ENCODE results near the gene LRRK1.
A peak's percentile ranks its signal among the peaks of the same experiment; 100 is the strongest.

LRRK1 gene

GRCh38 chr15:100966997-100967396, 47.8 kb downstream of the LRRK1 start:
- Histone ChIP-seq H3K4me1 (ENCODE audit: control insufficient read depth in 1 of 2, insufficient read depth in 2 of 2, low read length in 2 of 2) (no peaks in the 10 kb centered on the region), H3K14ac (ENCODE audit: low read length) (no peak overlapping the region), H4K12ac (ENCODE audit: low read depth, low read length) (no peak overlapping the region), H4K8ac (ENCODE audit: low read depth, low read length) (no peak overlapping the region), H3K27me3 (ENCODE audit: insufficient read depth, low read length) (no peaks in the 10 kb centered on the region), H3K79me1 (ENCODE audit: low read length) (no peaks in the 10 kb centered on the region), H4K91ac (ENCODE audit: low read depth, low read length) (no peak overlapping the region), H3K9me3 (ENCODE audit: insufficient read depth, low read depth, low read length) (no peaks in the 10 kb centered on the region), H3K79me2 (ENCODE audit: control insufficient read depth, insufficient read depth, low read length, poor library complexity) (no peaks in the 10 kb centered on the region), H2AFZ (ENCODE audit: insufficient read depth, low read length, poor library complexity) (no peak overlapping the region), H3K27ac (ENCODE audit: low read depth, low read length) (no peak overlapping the region), H3K4ac (ENCODE audit: low read depth, low read length) (no peak overlapping the region), H2BK12ac (ENCODE audit: low read length) (no peak overlapping the region), H2BK5ac (ENCODE audit: low read depth, low read length, poor library complexity) (no peak overlapping the region), H3K4me2 (ENCODE audit: low read length) (no peak overlapping the region), H2AK5ac (ENCODE audit: low read length) (no peak overlapping the region), H2BK120ac (ENCODE audit: insufficient read depth, low read length, poor library complexity) (no peak overlapping the region), H3K18ac (ENCODE audit: low read length) (no peak overlapping the region), H3K9ac (ENCODE audit: low read length) (no peak overlapping the region), H3K4me3 (ENCODE audit: low read depth, low read length) (no peak overlapping the region), H3K36me3 (ENCODE audit: control insufficient read depth in 1 of 2, insufficient read depth in 2 of 2, low read length in 2 of 2) (no peaks in the 10 kb centered on the region), H3K23ac (ENCODE audit: low read length) (no peak overlapping the region)
- WGBS (ENCODE audit: extremely low coverage, insufficient coverage, insufficient read length), result no CpG with 5 or more reads among the region's 4 CpGs
- DNase-seq, result peak in 1 of 2 donors; percentile 14

- H4K91ac ChIP-seq (ENCODE audit: low read depth, low read length), result no peak overlapping the region
- no peak overlapping the region for H3K4ac ChIP-seq (ENCODE audit: low read depth, low read length)
- H3K4me3 ChIP-seq (ENCODE audit: low read depth, low read length), result no peak overlapping the region
- H3K27ac ChIP-seq (ENCODE audit: low read depth, low read length), result no peak overlapping the region
- no CpG with 5 or more reads among the region's 3 CpGs for WGBS (ENCODE audit: extremely low coverage, insufficient coverage, insufficient read length)
- H4K8ac ChIP-seq (ENCODE audit: low read depth, low read length), result no peak overlapping the region
- H3K18ac ChIP-seq (ENCODE audit: low read length), result no peak overlapping the region
- H3K9ac ChIP-seq (ENCODE audit: low read length), result no peak overlapping the region
- H2BK5ac ChIP-seq (ENCODE audit: low read depth, low read length, poor library complexity), result no peak overlapping the region
- no peak overlapping the region for H2BK12ac ChIP-seq (ENCODE audit: low read length)
- no peak overlapping the region for H3K23ac ChIP-seq (ENCODE audit: low read length)
- H2BK120ac ChIP-seq (ENCODE audit: insufficient read depth, low read length, poor library complexity), result no peak overlapping the region
- peaks cover 0 to 4% of the 10 kb centered on the region in 2 experiments for H3K4me1 ChIP-seq (ENCODE audit: control insufficient read depth in 1 of 2, insufficient read depth in 2 of 2, low read length in 2 of 2)
- H2AFZ ChIP-seq (ENCODE audit: insufficient read depth, low read length, poor library complexity), result no peak overlapping the region
- H3K79me2 ChIP-seq (ENCODE audit: control insufficient read depth, insufficient read depth, low read length, poor library complexity), result no peaks in the 10 kb centered on the region
- peak; percentile 29 to 71 for DNase-seq
- no peak overlapping the region for H3K4me2 ChIP-seq (ENCODE audit: low read length)
- H3K9me3 ChIP-seq (ENCODE audit: insufficient read depth, low read depth, low read length), result peaks cover 1% of the 10 kb centered on the region
- no peaks in the 10 kb centered on the region for H3K36me3 ChIP-seq (ENCODE audit: control insufficient read depth in 1 of 2, insufficient read depth in 2 of 2, low read length in 2 of 2)
- no peak overlapping the region for H3K14ac ChIP-seq (ENCODE audit: low read length)
- no peak overlapping the region for H4K12ac ChIP-seq (ENCODE audit: low read depth, low read length)
- peaks cover 9% of the 10 kb centered on the region for H3K27me3 ChIP-seq (ENCODE audit: insufficient read depth, low read length)
- H3K79me1 ChIP-seq (ENCODE audit: low read length), result no peaks in the 10 kb centered on the region
- no peak overlapping the region for H2AK5ac ChIP-seq (ENCODE audit: low read length)
Observed at GRCh38 chr15:100968050-100968966, 49.2 kb downstream of the LRRK1 start.

GRCh38 chr15:100972975-100973350, 53.8 kb downstream of the LRRK1 start:
- H3K14ac ChIP-seq (ENCODE audit: low read length), result no peak overlapping the region
- H2AK5ac ChIP-seq (ENCODE audit: low read length), result no peak overlapping the region
- no peak for DNase-seq
- peaks cover 4% of the 10 kb centered on the region for H3K9me3 ChIP-seq (ENCODE audit: insufficient read depth, low read depth, low read length)
- peak overlapping the region; percentile 49 for H3K4me3 ChIP-seq (ENCODE audit: low read depth, low read length)
- no peak overlapping the region for H3K18ac ChIP-seq (ENCODE audit: low read length)
- peaks cover 21% of the 10 kb centered on the region for H3K27me3 ChIP-seq (ENCODE audit: insufficient read depth, low read length)
- no peak overlapping the region for H3K23ac ChIP-seq (ENCODE audit: low read length)
- H2BK120ac ChIP-seq (ENCODE audit: insufficient read depth, low read length, poor library complexity), result no peak overlapping the region
- H3K9ac ChIP-seq (ENCODE audit: low read length), result no peak overlapping the region
- no peak overlapping the region for H2BK5ac ChIP-seq (ENCODE audit: low read depth, low read length, poor library complexity)
- H2AFZ ChIP-seq (ENCODE audit: insufficient read depth, low read length, poor library complexity), result no peak overlapping the region
- H4K8ac ChIP-seq (ENCODE audit: low read depth, low read length), result no peak overlapping the region
- H3K4ac ChIP-seq (ENCODE audit: low read depth, low read length), result no peak overlapping the region
- no peak overlapping the region for H4K91ac ChIP-seq (ENCODE audit: low read depth, low read length)
- no peaks in the 10 kb centered on the region for H3K79me1 ChIP-seq (ENCODE audit: low read length)
- H3K4me2 ChIP-seq (ENCODE audit: low read length), result peak overlapping the region; percentile 68
- H3K79me2 ChIP-seq (ENCODE audit: control insufficient read depth, insufficient read depth, low read length, poor library complexity), result no peaks in the 10 kb centered on the region
- H3K36me3 ChIP-seq (ENCODE audit: control insufficient read depth in 1 of 2, insufficient read depth in 2 of 2, low read length in 2 of 2), result no peaks in the 10 kb centered on the region
- no peak overlapping the region for H3K27ac ChIP-seq (ENCODE audit: low read depth, low read length)
- no peak overlapping the region for H4K12ac ChIP-seq (ENCODE audit: low read depth, low read length)
- H3K4me1 ChIP-seq (ENCODE audit: control insufficient read depth in 1 of 2, insufficient read depth in 2 of 2, low read length in 2 of 2), result peaks cover 4 to 8% of the 10 kb centered on the region in 2 experiments
- no peak overlapping the region for H2BK12ac ChIP-seq (ENCODE audit: low read length)
- WGBS (ENCODE audit: extremely low coverage, insufficient coverage, insufficient read length), result no CpG with 5 or more reads among the region's 36 CpGs

- DNase-seq, result peak in 1 of 2 donors; percentile 15
- Histone ChIP-seq H3K4me3 (ENCODE audit: low read depth, low read length) (peak overlapping the region; percentile 49), H3K23ac (ENCODE audit: low read length) (no peak overlapping the region), H2BK120ac (ENCODE audit: insufficient read depth, low read length, poor library complexity) (no peak overlapping the region), H3K27me3 (ENCODE audit: insufficient read depth, low read length) (peaks cover 21% of the 10 kb centered on the region), H3K79me2 (ENCODE audit: control insufficient read depth, insufficient read depth, low read length, poor library complexity) (no peaks in the 10 kb centered on the region), H3K4ac (ENCODE audit: low read depth, low read length) (no peak overlapping the region), H3K9me3 (ENCODE audit: insufficient read depth, low read depth, low read length) (peaks cover 4% of the 10 kb centered on the region), H2AK5ac (ENCODE audit: low read length) (no peak overlapping the region), H3K27ac (ENCODE audit: low read depth, low read length) (no peak overlapping the region), H4K12ac (ENCODE audit: low read depth, low read length) (no peak overlapping the region), H3K18ac (ENCODE audit: low read length) (no peak overlapping the region), H2BK5ac (ENCODE audit: low read depth, low read length, poor library complexity) (no peak overlapping the region), H4K91ac (ENCODE audit: low read depth, low read length) (no peak overlapping the region), H3K79me1 (ENCODE audit: low read length) (no peaks in the 10 kb centered on the region), H3K4me1 (ENCODE audit: control insufficient read depth in 1 of 2, insufficient read depth in 2 of 2, low read length in 2 of 2) (peaks cover 4 to 8% of the 10 kb centered on the region in 2 experiments), H3K36me3 (ENCODE audit: control insufficient read depth in 1 of 2, insufficient read depth in 2 of 2, low read length in 2 of 2) (no peaks in the 10 kb centered on the region), H3K9ac (ENCODE audit: low read length) (no peak overlapping the region), H3K14ac (ENCODE audit: low read length) (no peak overlapping the region), H4K8ac (ENCODE audit: low read depth, low read length) (no peak overlapping the region), H2AFZ (ENCODE audit: insufficient read depth, low read length, poor library complexity) (no peak overlapping the region), H3K4me2 (ENCODE audit: low read length) (peak overlapping the region; percentile 68), H2BK12ac (ENCODE audit: low read length) (no peak overlapping the region)
- no CpG with 5 or more reads among the region's 90 CpGs for WGBS (ENCODE audit: extremely low coverage, insufficient coverage, insufficient read length)
Observed at GRCh38 chr15:100973351-100974111, 54.4 kb downstream of the LRRK1 start.

Data from trophoblast cell (in vitro differentiated cells and primary cell).